GM19193 (cell line): ENCODE data around the gene LMF1.

Source experiments
- POLR2A ChIP-seq: IDR thresholded peaks from 4 replicates; pipeline ENCODE4 v1.6.1; 2011; ENCODE audit not compliant: insufficient read depth, insufficient read length; ENCODE audit errors: extremely low read depth

The LMF1 gene

DNA sequence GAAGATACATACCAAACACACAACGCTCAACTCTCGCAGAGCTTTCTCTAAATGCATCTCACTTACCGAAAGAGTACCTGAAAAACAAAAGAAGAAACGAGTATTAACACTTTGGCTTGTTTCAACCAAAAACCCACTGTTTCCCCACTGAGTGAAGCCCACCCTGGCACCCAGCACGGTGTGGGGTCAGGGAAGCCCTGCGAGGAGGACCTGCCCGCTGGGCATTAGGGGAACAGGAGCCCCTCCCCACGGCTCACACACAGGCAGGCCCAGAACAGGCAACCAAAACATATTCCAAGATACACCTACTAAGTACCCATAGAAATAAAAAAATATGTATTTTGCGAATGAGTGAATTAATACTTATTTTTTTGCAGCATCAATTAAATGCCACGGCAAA lies 36.6 kb downstream of the LMF1 start:
- no peak for TF ChIP-seq POLR2A

GRCh38 chr16:933581-933980 lies 37.2 kb downstream of the LMF1 start:
- TF ChIP-seq POLR2A, result no peak

GRCh38 chr16:932831-933330 lies 37.9 kb downstream of the LMF1 start:
- no peak for TF ChIP-seq POLR2A

DNA sequence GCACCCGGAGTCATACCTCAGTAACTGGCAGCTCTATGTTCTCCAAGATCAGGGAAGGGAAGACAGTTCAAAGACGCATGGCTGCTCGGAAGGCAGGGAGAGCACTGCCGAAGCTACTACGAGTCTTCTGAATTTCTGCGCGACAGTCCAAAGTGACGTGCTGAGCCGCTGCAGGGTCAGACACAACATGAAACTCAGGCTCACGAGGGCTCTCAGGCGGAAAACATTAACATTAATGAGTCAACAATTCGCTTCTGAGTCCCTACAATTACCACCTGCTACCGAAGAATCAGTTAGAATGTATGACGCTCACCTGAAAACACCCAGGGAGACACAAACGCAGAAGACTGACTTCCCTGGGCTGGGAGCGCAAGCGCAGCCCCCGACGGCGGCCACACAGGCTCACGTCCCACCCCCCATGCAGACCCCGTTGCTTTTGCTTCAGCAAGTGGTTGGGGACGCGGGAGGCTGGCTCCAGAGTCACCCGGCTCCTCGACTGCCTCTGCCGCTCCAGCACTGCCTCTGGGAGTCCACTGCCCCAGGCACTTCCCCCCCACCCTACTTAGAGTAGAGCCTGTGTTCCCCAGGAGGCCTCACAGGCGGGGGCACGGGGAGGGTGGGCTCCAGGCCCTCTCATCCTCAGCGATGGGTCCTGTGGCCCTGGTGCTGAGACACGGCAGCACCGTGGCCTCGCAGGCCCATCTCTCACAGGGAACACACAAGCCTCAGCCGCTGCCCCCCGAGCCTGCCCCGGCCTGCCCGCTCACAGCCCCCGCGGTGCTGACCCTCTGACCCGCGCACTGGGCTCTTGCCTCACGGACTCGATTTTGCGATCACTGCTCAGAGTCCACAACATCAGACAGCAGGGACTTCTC lies 38.9 kb downstream of the LMF1 start:
- no peak for TF ChIP-seq POLR2A

- no peak for TF ChIP-seq POLR2A
These were observed 39.6 kb downstream of the LMF1 start for GRCh38 chr16:931171-931570.

DNA sequence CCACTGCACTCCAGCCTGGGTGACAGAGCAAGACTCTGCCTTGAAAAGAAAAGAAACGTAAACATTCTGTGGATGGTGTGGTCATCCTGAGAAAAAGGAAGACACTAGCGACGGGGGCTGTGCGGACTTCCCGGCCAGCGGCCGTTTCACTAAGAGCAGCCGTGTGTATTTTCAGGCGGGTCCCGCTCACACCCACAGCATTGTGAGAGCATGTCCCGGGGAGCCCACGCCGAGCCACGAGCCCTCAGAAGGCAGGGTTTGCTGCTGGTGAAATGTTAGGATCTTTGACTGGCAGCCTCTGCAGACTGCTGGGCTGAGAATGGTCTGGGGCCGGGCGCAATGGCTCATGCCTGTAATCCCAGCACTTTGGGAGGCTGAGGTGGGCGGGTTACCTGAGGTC lies 40.3 kb downstream of the LMF1 start:
- no peak for TF ChIP-seq POLR2A

- TF ChIP-seq POLR2A, result no peak
These were observed 40.7 kb downstream of the LMF1 start for GRCh38 chr16:930076-930475.

DNA sequence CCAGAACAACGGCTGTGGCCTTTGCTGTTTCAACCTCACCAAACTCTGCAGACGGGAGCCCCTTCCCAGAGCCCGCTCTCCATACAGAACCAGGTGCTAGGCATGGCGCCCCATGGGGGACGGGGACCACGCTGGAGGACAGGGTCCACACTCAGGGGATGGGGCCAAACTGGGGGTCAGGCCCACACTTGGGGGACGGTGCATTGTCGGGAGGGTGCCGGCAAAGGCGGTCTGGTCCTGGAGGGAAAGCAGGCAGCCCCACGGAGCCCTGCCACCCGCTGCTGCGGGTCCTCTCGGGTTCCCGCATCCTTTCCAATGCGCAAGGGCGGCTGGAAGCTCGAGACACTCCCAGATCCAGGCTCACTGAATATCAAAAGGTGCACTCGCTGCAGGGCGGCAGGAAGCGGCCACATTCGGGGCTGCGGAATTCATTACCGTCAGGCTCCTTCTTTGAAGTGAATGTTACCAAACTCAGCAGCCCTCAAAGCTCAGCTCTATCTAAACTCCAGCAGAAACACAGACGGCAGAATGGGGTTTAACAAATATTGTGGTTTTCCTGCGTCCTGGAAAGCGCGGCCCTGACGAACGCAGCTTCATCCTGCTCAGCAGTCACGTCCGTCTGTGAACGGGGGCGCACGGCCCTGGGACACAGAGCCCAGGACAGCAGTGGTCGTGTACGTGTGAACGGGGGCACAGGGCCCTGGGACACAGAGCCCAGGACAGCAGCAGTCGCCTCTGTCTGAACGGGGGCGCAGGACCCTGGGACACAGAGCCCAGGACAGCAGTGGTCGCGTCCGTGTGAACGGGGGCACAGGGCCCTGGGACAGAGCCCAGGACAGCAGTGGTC lies 41.3 kb downstream of the LMF1 start:
- TF ChIP-seq POLR2A, result no peak

DNA sequence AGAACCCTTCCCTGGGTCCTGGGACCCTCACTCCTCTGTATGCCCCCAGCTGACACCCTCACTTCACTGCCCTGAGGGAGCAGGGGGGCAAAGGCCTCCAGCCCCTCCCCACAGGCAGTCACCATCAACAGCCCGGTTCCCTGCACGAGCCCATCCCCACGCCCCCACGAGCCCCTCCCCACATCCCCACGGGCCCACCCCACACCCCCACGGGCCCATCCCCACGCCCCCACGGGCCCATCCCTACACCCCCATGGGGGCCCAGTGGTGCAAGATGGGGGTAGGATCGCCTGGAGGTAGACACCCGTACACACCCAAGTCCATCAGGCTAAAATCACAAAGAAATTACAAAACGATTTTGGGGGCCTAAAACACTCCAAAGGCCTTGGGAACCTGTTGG lies 42.3 kb downstream of the LMF1 start:
- no peak for TF ChIP-seq POLR2A

GRCh38 chr16:927931-928330 lies 42.9 kb downstream of the LMF1 start:
- TF ChIP-seq POLR2A, result no peak

DNA sequence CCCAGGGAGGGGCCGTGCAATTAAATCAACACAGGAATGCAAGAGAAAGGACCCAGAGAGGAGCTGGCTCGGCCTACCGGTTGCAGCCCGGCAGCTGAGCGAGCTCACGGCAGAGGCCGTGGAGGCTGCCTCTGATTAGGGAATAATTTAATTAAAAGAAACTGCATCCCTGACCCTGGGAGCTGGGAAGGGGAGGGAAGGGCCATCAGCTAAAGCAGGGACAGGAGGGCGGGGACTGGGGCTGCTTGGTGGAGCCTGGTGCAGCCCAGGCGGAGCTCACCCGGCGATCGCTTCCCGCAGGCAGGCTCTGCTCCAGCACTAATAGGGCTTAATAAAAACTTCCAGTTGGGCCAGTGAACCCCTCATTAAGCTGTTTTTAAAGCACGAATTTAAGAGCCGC lies 43.4 kb downstream of the LMF1 start:
- TF ChIP-seq POLR2A, result no peak

GRCh38 chr16:926715-927114 lies 44.1 kb downstream of the LMF1 start:
- TF ChIP-seq POLR2A, result no peak

DNA sequence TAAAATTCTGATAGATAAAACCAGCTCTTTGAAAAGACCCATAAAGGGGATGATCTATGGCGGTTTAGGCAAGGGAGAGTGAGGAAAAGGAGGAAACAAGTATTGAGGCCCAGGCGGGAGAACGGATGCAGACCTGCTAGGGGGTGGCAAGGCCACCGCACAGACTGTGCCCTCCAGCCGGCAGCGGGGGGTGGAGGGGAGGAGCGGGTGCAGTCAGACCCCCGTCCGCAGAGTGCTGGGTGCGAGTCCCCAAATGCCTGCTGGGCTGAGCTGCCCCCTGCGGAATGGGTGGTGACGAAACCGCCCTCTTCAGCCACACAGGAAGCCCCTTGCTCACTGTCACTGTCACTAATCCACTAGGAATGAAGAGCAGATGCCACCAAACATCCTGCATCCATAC lies 46.0 kb downstream of the LMF1 start:
- no peak for TF ChIP-seq POLR2A

DNA sequence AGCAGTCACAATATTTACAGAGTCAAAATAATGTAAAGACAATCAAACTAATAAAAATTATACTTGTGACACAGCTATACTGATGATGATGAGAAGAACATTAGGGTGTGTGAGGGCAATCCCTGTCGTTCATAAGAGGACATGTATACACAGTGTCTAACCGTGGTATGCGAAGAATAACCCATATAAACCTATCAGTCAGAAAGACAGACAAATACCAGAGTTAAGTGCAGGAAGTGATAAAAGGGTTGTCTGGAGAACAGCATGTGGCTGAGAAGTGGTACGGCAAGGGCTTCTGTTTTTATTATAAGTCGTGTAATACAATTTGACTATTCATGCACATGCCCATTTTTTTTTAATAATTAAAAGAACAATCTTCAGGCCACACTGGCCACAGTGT lies 46.7 kb downstream of the LMF1 start:
- no peak for TF ChIP-seq POLR2A

DNA sequence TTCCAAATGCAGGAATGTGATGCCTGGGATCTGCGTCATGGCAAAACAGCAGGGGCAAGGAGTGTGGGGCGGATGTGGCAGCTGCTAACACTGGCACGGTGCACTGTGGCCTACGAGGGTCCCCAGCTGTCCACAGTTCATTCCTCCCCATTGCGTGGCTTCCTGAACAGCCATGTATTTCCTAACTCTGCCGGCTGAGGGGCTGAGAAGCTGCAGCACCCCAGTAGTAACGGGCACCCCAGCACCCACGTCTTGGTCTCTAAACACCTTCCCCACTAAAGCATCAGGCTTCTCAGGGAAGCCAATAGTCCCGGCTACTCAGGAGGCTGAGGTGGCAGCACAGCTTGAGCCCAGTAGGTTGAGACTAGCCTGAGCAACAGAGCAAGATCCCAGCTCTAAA lies 47.6 kb downstream of the LMF1 start:
- no peak for TF ChIP-seq POLR2A

DNA sequence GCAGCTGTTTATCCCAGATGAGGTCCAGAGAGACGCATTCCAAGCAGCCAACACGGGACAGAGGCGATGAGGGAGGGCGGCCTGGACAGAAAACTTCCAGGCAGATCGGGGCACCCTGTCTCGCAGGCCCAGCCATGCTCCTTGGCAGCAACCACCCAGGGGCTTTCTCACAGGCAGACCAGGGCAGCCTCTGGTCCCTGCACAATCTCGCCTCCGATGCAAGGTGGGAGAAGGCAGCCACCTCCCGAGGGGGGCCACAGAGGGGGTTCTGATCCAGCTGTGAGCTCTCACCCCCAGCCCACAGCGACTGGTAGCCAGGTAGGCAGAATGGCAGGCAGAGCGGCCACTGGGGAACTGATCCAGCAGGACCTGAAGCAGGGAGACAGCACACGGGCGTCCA lies 48.7 kb downstream of the LMF1 start:
- TF ChIP-seq POLR2A, result no peak
